IMR-90 (cell line): Measurements from ENCODE around the gene QKI. TPM values are rescaled to one million over a fixed set of nuclear protein-coding genes. Genes with fewer than 3 reads are reported as not detected.

ENCODE experiments used
- ATAC-seq: fragments of 200-7000 bp; cut with Tn5 transposase; 2 replicates; pipeline ENCODE4 v1.9.1; 2020; ENCODE audit warnings: low read depth, mild to moderate bottlenecking, moderate library complexity
- BruUV-seq: library from RNA; stranded (reverse); fragments of 400-500 nt; replicated peaks from 2 replicates; lab custom pipeline; 2021; lab: Mats Ljungman, UMichigan
- CTCF ChIA-PET: fragments of 300-600 bp; formaldehyde crosslinking; extraction: SDS; loops from one replicate; lab custom pipeline; 2021; ENCODE audit warnings: antibody characterized with exemption; lab: Yijun Ruan, JAX
- POLR2A ChIA-PET: fragments of 300-600 bp; sonication (Branson Sonifier 250); formaldehyde crosslinking; loops from one replicate; lab custom pipeline; 2022; ENCODE audit warnings: antibody characterized with exemption; ENCODE audit not compliant: unreplicated experiment; lab: Charles Lee
- DNase-seq: peaks from one replicate; pipeline ENCODE4 v3.0.0; 2013
- H2AFZ ChIP-seq: replicated peaks from 2 replicates; pipeline ENCODE3; 2013; ENCODE audit warnings: low read length, mild to moderate bottlenecking; ENCODE audit not compliant: poor library complexity
- H2AK5ac ChIP-seq: 2 replicates; pipeline ENCODE4 v1.6.1; 2013; ENCODE audit warnings: low read depth, low read length, inconsistent platforms
- H2AK9ac ChIP-seq: replicated peaks from 2 replicates; pipeline ENCODE3; 2013; ENCODE audit warnings: mild to moderate bottlenecking, low read depth, low read length, moderate library complexity; ENCODE audit not compliant: poor library complexity
- H2BK120ac ChIP-seq: 2 replicates; pipeline ENCODE4 v1.6.1; 2013; ENCODE audit warnings: low read depth, low read length, inconsistent platforms
- H2BK15ac ChIP-seq: 3 replicates; pipeline ENCODE4 v1.6.1; 2013; ENCODE audit warnings: low read depth, low read length, inconsistent platforms
- H2BK20ac ChIP-seq: 2 replicates; pipeline ENCODE4 v1.6.1; 2013; ENCODE audit warnings: low read depth, mild to moderate bottlenecking, inconsistent platforms, low read length, moderate library complexity
- H2BK5ac ChIP-seq: 2 replicates; pipeline ENCODE4 v1.6.1; 2013; ENCODE audit warnings: mild to moderate bottlenecking, low read depth, low read length, inconsistent platforms; ENCODE audit not compliant: poor library complexity, severe bottlenecking
- H3K14ac ChIP-seq: replicated peaks from 2 replicates; pipeline ENCODE4 v1.6.1; 2013; ENCODE audit warnings: low read depth, low read length, inconsistent platforms
- H3K18ac ChIP-seq: 2 replicates; pipeline ENCODE4 v1.6.1; 2013; ENCODE audit warnings: low read depth, low read length, control low read depth
- H3K23ac ChIP-seq: 2 replicates; pipeline ENCODE4 v1.6.1; 2013; ENCODE audit warnings: low read depth, low read length, inconsistent platforms
- H3K27ac ChIP-seq: 2 replicates; pipeline ENCODE4 v1.5.1; 2013; ENCODE audit warnings: mild to moderate bottlenecking, control low read depth, low read length; ENCODE audit not compliant: insufficient read depth
- H3K27me3 ChIP-seq: 2 replicates; pipeline ENCODE4 v1.6.1; 2013; ENCODE audit warnings: low read length; ENCODE audit not compliant: control insufficient read depth, insufficient read depth
- H3K36me3 ChIP-seq: 2 replicates; pipeline ENCODE4 v1.6.1; 2013; ENCODE audit warnings: low read length, mixed read lengths; ENCODE audit not compliant: control insufficient read depth, insufficient read depth
- H3K4ac ChIP-seq: 2 replicates; pipeline ENCODE4 v1.6.1; 2013; ENCODE audit warnings: low read depth, low read length, inconsistent platforms
- H3K4me1 ChIP-seq: 2 replicates; pipeline ENCODE4 v1.6.1; 2013; ENCODE audit warnings: low read length, mixed read lengths; ENCODE audit not compliant: control insufficient read depth, insufficient read depth
- H3K4me2 ChIP-seq: 2 replicates; pipeline ENCODE4 v1.6.1; 2013; ENCODE audit warnings: low read depth, mild to moderate bottlenecking, control low read depth, low read length, moderate library complexity
- H3K4me3 ChIP-seq: 2 replicates; pipeline ENCODE4 v1.5.1; 2013; ENCODE audit warnings: low read depth, mild to moderate bottlenecking, control low read depth, low read length, moderate library complexity; ENCODE audit not compliant: insufficient read depth
- H3K56ac ChIP-seq: 2 replicates; pipeline ENCODE4 v1.6.1; 2013; ENCODE audit warnings: low read length, inconsistent platforms; ENCODE audit not compliant: insufficient read depth; ENCODE audit errors: extremely low read depth
- H3K79me1 ChIP-seq, 2 experiments: 2 replicates each; pipeline ENCODE4 v1.6.1; 2013; ENCODE audit warnings: low read length in 2 of 2, inconsistent platforms in 1 of 2, low read depth in 1 of 2
- H3K9ac ChIP-seq: 2 replicates; pipeline ENCODE4 v1.6.1; 2013; ENCODE audit warnings: low read depth, low read length, control low read depth
- H3K9me1 ChIP-seq: 2 replicates; pipeline ENCODE4 v1.6.1; 2013; ENCODE audit warnings: low read length, inconsistent platforms; ENCODE audit not compliant: insufficient read depth
- H3K9me3 ChIP-seq: 2 replicates; pipeline ENCODE4 v1.6.1; 2013; ENCODE audit warnings: low read length; ENCODE audit not compliant: control insufficient read depth, insufficient read depth
- H4K20me1 ChIP-seq: 2 replicates; pipeline ENCODE4 v1.6.1; 2013; ENCODE audit warnings: low read length, inconsistent platforms; ENCODE audit not compliant: insufficient read depth
- H4K5ac ChIP-seq: 2 replicates; pipeline ENCODE4 v1.6.1; 2013; ENCODE audit warnings: mild to moderate bottlenecking, low read depth, low read length, control low read depth
- H4K8ac ChIP-seq, 2 experiments: 2 replicates each; pipeline ENCODE4 v1.6.1; 2013; ENCODE audit warnings: low read depth in 2 of 2, low read length in 2 of 2, control low read depth in 1 of 2, inconsistent platforms in 1 of 2
- H4K91ac ChIP-seq: 2 replicates; pipeline ENCODE4 v1.6.1; 2013; ENCODE audit warnings: low read depth, low read length, inconsistent platforms; ENCODE audit not compliant: insufficient read depth
- BHLHE40 ChIP-seq: fragments of 150-350 bp; IDR thresholded peaks from 2 replicates; pipeline ENCODE4 v1.6.1; 2016; ENCODE audit warnings: mild to moderate bottlenecking, low read depth, low read length
- ELK1 ChIP-seq: fragments of 150-350 bp; IDR thresholded peaks from 2 replicates; pipeline ENCODE4 v1.6.1; 2016; ENCODE audit warnings: low read depth, mild to moderate bottlenecking, low read length, moderate library complexity, borderline replicate concordance
- MAFK ChIP-seq: IDR thresholded peaks from 2 replicates; pipeline ENCODE4 v1.6.1; 2012; ENCODE audit warnings: low read depth, low read length, improper control_type of control experiment
- MAZ ChIP-seq: IDR thresholded peaks from 2 replicates; pipeline ENCODE4 v1.6.1; 2012; ENCODE audit warnings: low read depth, mild to moderate bottlenecking, low read length, improper control_type of control experiment, moderate library complexity, borderline replicate concordance
- MXI1 ChIP-seq: IDR thresholded peaks from 2 replicates; pipeline ENCODE4 v1.6.1; 2012; ENCODE audit warnings: low read depth, mild to moderate bottlenecking, low read length, moderate library complexity, borderline replicate concordance
- NFE2L2 ChIP-seq: fragments of 150-350 bp; IDR thresholded peaks from 2 replicates; pipeline ENCODE4 v1.6.1; 2016; ENCODE audit warnings: low read depth, mild to moderate bottlenecking, low read length
- USF2 ChIP-seq: fragments of 150-350 bp; IDR thresholded peaks from 2 replicates; pipeline ENCODE4 v1.6.1; 2017; ENCODE audit warnings: mild to moderate bottlenecking, antibody characterized with exemption, low read length, low read depth
- WGBS, 2 experiments: methylation state at CpG; one replicate each; pipeline versions ENCODE4 v1.1.5 to v1.1.7; 2013; ENCODE audit warnings: missing lambda C conversion rate in 2 of 2; ENCODE audit not compliant: insufficient read length in 1 of 2; ENCODE audit errors: extremely low coverage in 2 of 2; 5-methylcytosine and 5-hydroxymethylcytosine counted together
- dilution Hi-C: fragments of 300-500 bp; cut with HindIII; formaldehyde crosslinking; loops from one replicate; pipeline ENCODE4 v1.14.3; 2018; ENCODE audit warnings: low sequenced_read_pairs; ENCODE audit not compliant: unreplicated experiment
- in situ Hi-C: fragments of 300-500 bp; cut with MboI; formaldehyde crosslinking; loops from 3 replicates; pipeline ENCODE4 v1.14.3; 2019; ENCODE audit warnings: low sequenced_read_pairs, inconsistent platforms, mixed read lengths
- intact Hi-C: fragments of 100-400 bp; cut with micrococcal nuclease; formaldehyde crosslinking; loops from 2 replicates; pipeline ENCODE4 v1.10.0; 2022
- polyA plus RNA-seq, 3 experiments: library from polyadenylated mRNA; depleted of rRNA; stranded (reverse); fragments of >200 nt; gene quantifications; 2 replicates each; pipeline ENCODE4 v1.2.3, GENCODE V29; 2012; ENCODE audit warnings: low replicate concordance in 1 of 3
- total RNA-seq: library from RNA; depleted of rRNA; stranded (reverse); fragments of >200 nt; gene quantifications from 2 replicates; pipeline ENCODE4 v1.2.3, GENCODE V29; 2012

The QKI gene
- total and polyA plus RNA-seq, 2 of the 4 experiments (the other 2 are of a cell fraction), result 112 to 232 TPM

- no peaks in the 10 kb centered on the region for H3K9me1 ChIP-seq
- ATAC-seq, result no peak
- H2AFZ ChIP-seq, result no peak overlapping the region
- no peak overlapping the region for H2AK5ac ChIP-seq
- H2BK15ac ChIP-seq, result no peak overlapping the region
- ChIA-PET POLR2A (no interaction called here), CTCF (no interaction called here)
- DNase-seq, result no peak
- H4K5ac ChIP-seq, result no peak overlapping the region
- H3K79me1 ChIP-seq, result no peaks in the 10 kb centered on the region
- no peak overlapping the region for H3K56ac ChIP-seq
- no peaks in the 10 kb centered on the region for H3K36me3 ChIP-seq
- H3K4me2 ChIP-seq, result no peak overlapping the region
- no peak overlapping the region for H2BK5ac ChIP-seq
- no peak overlapping the region for H3K4ac ChIP-seq
- H3K23ac ChIP-seq, result no peak overlapping the region
- no peak overlapping the region for H2BK20ac ChIP-seq
- H3K9ac ChIP-seq, result no peak overlapping the region
- H4K91ac ChIP-seq, result no peak overlapping the region
- H2AK9ac ChIP-seq, result no peak overlapping the region
- in situ Hi-C loops, result no loop called here
- intact Hi-C loops, result no loop called here
- H4K8ac ChIP-seq, result no peak overlapping the region
- no peak overlapping the region for H2BK120ac ChIP-seq
- no peaks in the 10 kb centered on the region for H4K20me1 ChIP-seq
- H3K27me3 ChIP-seq, result no peaks in the 10 kb centered on the region
- 89% methylated on average over 3 of the region's 4 CpGs; no CpG with 5 or more reads in 1 of the 2 experiments for WGBS, 2 experiments
- BruUV-seq, result no TSS peak
- H3K4me1 ChIP-seq, result peaks cover 3% of the 10 kb centered on the region
- no peak overlapping the region for H3K27ac ChIP-seq
- TF ChIP-seq MXI1 (no peak), ELK1 (no peak), MAFK (no peak), MAZ (no peak), BHLHE40 (no peak), NFE2L2 (no peak), USF2 (no peak)
- H3K18ac ChIP-seq, result no peak overlapping the region
- H3K9me3 ChIP-seq, result no peaks in the 10 kb centered on the region
- no peak overlapping the region for H3K14ac ChIP-seq
- H3K4me3 ChIP-seq, result no peak overlapping the region
- dilution Hi-C loops, result no loop called here
These were observed 25.2 kb upstream of the QKI start for GRCh38 chr6:163389354-163389753.
